CD4-positive, alpha-beta T cell (primary cell): Measurements from ENCODE around the gene CSF1R. TPM values are rescaled to one million over a fixed set of nuclear protein-coding genes. Genes with fewer than 3 reads are reported as not detected.

Experiments used
- ATAC-seq: fragments of 200-7000 bp; cut with Tn5 transposase; one replicate; pipeline ENCODE4 v1.10.0; 2022; ENCODE audit warnings: mild to moderate bottlenecking; ENCODE audit not compliant: poor library complexity
- CTCF ChIA-PET: fragments of 350-600 bp; sonication (Branson Sonifier 250); formaldehyde crosslinking; loops from one replicate; lab custom pipeline; 2021; ENCODE audit warnings: antibody characterized with exemption, inconsistent platforms; lab: Charles Lee
- POLR2A ChIA-PET: fragments of 350-600 bp; sonication (Branson Sonifier 250); formaldehyde crosslinking; loops from one replicate; lab custom pipeline; 2021; ENCODE audit warnings: antibody characterized with exemption, inconsistent platforms; lab: Charles Lee
- DNase-seq, 14 experiments: peaks; one replicate each; pipeline ENCODE4 v3.0.0-alpha.2; 2013 to 2020; ENCODE audit warnings: mixed read lengths in 2 of 14
- H3K27ac ChIP-seq, 2 donors: one replicate each; pipeline versions ENCODE4 v1.5.1 to v1.7.0; 2013; ENCODE audit warnings: low read length in 2 of 2, low read depth in 1 of 2, mild to moderate bottlenecking in 1 of 2
- H3K27me3 ChIP-seq, 2 experiments: 1 replicate in 1 of 2; 2 replicates in 1 of 2; pipeline versions ENCODE4 v1.6.1 to v1.7.0; 2013; ENCODE audit warnings: low read length in 2 of 2, control low read depth in 1 of 2, mild to moderate bottlenecking in 1 of 2, moderate library complexity in 1 of 2; ENCODE audit not compliant: insufficient read depth in 2 of 2, control insufficient read depth in 1 of 2
- H3K36me3 ChIP-seq: one replicate; pipeline ENCODE4 v1.6.1; 2013; ENCODE audit warnings: low read length, control low read depth; ENCODE audit not compliant: insufficient read depth
- H3K4me1 ChIP-seq: one replicate; pipeline ENCODE4 v1.6.1; 2013; ENCODE audit warnings: low read length, control low read depth; ENCODE audit not compliant: insufficient read depth
- H3K4me3 ChIP-seq: one replicate; pipeline ENCODE4 v1.5.1; 2013; ENCODE audit warnings: mild to moderate bottlenecking, low read length, moderate library complexity
- H3K9me3 ChIP-seq, 2 experiments: 1 replicate in 1 of 2; 2 replicates in 1 of 2; pipeline versions ENCODE4 v1.6.1 to v1.7.0; 2013; ENCODE audit warnings: low read length in 2 of 2, mild to moderate bottlenecking in 2 of 2, control low read depth in 1 of 2, moderate library complexity in 1 of 2; ENCODE audit not compliant: control insufficient read depth in 1 of 2, insufficient read depth in 1 of 2
- H3K27ac Mint-ChIP-seq: one replicate; pipeline ENCODE4 v1.8.0; 2020; ENCODE audit warnings: mixed read lengths
- H3K27me3 Mint-ChIP-seq: one replicate; pipeline ENCODE4 v1.8.0; 2021; ENCODE audit warnings: mixed read lengths
- H3K36me3 Mint-ChIP-seq: one replicate; pipeline ENCODE4 v1.8.0; 2021; ENCODE audit warnings: low read depth, mixed read lengths
- H3K4me1 Mint-ChIP-seq: one replicate; pipeline ENCODE4 v1.8.0; 2021; ENCODE audit warnings: low read depth, mixed read lengths
- H3K4me3 Mint-ChIP-seq: one replicate; pipeline ENCODE4 v1.8.0; 2020; ENCODE audit warnings: mild to moderate bottlenecking, mixed read lengths
- H3K9me3 Mint-ChIP-seq: one replicate; pipeline ENCODE4 v1.8.0; 2020; ENCODE audit warnings: mixed read lengths
- CTCF ChIP-seq: fragments of 200-600 bp; IDR thresholded peaks from one replicate; pipeline ENCODE4 v1.8.0; 2022; ENCODE audit warnings: antibody characterized with exemption, mild to moderate bottlenecking
- intact Hi-C, 2 experiments: fragments of 100-400 bp; cut with DNase I in 1 of 2; cut with micrococcal nuclease in 1 of 2; formaldehyde crosslinking; loops; one replicate each; pipeline versions ENCODE4 v1.15.1 to v1.9.0; 2023 to 2025; cut with DNase I, micrococcal nuclease
- total RNA-seq, 174 experiments: library from RNA in 2 of 174; stranded (reverse) in 2 of 174; gene quantifications; one replicate each; pipeline ENCODE4 v1.2.3 and lab custom pipeline; 2021 to 2026

Gene CSF1R
- total RNA-seq, 2 experiments from 2014 or later = 0.45 to 0.52 TPM

- Histone ChIP-seq H3K4me3 (no peak overlapping the region), H3K4me1 (peaks cover 13% of the 10 kb centered on the region), H3K36me3 (peaks cover 92% of the 10 kb centered on the region), H3K9me3 (no peaks in the 10 kb centered on the region), H3K27me3 (no peaks in the 10 kb centered on the region), H3K27ac (no peak overlapping the region)
- Mint-ChIP-seq H3K4me1 (peaks cover 28% of the 10 kb centered on the region), H3K4me3 (no peak overlapping the region), H3K27me3 (no peaks in the 10 kb centered on the region), H3K27ac (peak overlapping the region; percentile 28), H3K9me3 (no peaks in the 10 kb centered on the region), H3K36me3 (peaks cover 96% of the 10 kb centered on the region)
- ChIA-PET CTCF (no interaction called here), POLR2A (no interaction called here)
- TF ChIP-seq CTCF = no peak
- no peak for ATAC-seq
- intact Hi-C loops = no loop called here
- no peak for DNase-seq
These were observed 42.0 kb downstream of the CSF1R start for GRCh38 chr5:150044329-150044681.

DNA sequence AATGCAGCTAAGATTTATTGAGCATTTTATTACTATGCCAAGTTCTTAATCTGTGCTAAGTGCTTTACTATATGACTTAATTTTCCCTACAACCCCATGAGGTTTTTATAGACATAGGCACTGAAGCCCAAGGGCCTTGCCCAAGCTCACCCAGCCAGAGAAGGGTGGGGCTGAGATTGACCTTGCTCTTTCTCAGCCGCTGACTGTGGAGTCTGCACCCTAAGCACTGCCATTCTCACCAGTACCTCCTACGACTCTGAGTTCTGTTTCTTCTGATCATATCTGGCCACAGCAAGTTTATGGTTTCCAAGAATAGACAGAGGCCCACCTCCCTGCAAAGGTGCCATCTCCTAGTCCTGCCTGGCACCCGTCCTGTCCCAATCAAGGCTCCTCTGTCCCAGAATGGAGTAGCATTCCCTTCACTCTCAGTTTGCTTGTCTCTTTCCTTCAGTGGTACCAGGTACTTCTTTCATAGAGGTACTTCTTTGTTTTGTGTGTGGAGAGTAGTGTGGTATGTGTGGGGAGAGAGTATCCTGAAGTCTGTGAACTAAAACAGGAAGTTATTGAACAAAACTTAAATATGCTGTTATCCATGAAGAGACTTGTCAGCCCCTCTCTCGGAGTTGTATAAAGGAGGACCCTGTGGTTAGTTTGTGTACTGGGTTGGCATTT lies 42.6 kb downstream of the CSF1R start:
- Mint-ChIP-seq H3K27ac (peak overlapping the region; percentile 28), H3K9me3 (no peaks in the 10 kb centered on the region), H3K4me1 (peaks cover 28% of the 10 kb centered on the region), H3K36me3 (peaks cover 96% of the 10 kb centered on the region), H3K4me3 (no peak overlapping the region), H3K27me3 (no peaks in the 10 kb centered on the region)
- no peak for ATAC-seq
- Histone ChIP-seq H3K9me3 (no peaks in the 10 kb centered on the region), H3K36me3 (peaks cover 92% of the 10 kb centered on the region), H3K4me1 (peaks cover 13% of the 10 kb centered on the region), H3K27me3 (no peaks in the 10 kb centered on the region), H3K4me3 (no peak overlapping the region), H3K27ac (no peak overlapping the region)
- peak in 1 of 14 experiments; percentile 10 for DNase-seq
- intact Hi-C loops = no loop called here
- CTCF ChIA-PET = no interaction called here
- TF ChIP-seq CTCF = no peak
- POLR2A ChIA-PET = no interaction called here

DNA sequence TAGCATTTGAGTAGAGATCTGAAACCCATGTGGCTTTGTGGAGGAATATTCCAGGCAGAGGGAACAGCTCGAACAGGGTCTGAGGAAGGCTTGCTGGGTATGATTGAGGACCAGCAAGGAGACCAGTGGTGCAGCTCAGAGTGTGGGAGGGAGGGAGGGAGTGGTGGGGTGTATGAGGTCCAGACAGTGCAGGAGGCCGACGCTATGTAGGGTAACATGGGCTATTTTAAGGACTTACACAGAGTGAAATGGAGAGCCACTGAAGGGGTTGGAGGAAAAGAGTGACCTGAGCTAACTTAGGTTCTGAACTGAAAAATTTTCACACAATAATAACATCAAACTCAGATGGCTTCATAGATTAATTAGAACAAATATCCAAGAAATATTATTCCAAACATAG lies 43.9 kb downstream of the CSF1R start:
- H3K36me3 ChIP-seq = peaks cover 91% of the 10 kb centered on the region
- Mint-ChIP-seq H3K27me3 (no peaks in the 10 kb centered on the region), H3K4me3 (no peak overlapping the region), H3K27ac (peak overlapping the region; percentile 22), H3K4me1 (peaks cover 28% of the 10 kb centered on the region), H3K9me3 (no peaks in the 10 kb centered on the region), H3K36me3 (peaks cover 96% of the 10 kb centered on the region)
- H3K9me3 ChIP-seq = no peaks in the 10 kb centered on the region
- CTCF ChIA-PET = no interaction called here
- intact Hi-C loops = no loop called here
- no peak overlapping the region for H3K27ac ChIP-seq
- TF ChIP-seq CTCF = no peak
- POLR2A ChIA-PET = interaction anchor here (0.6 kb wide), 1 partner anchor 1988 kb away, joined by 3 read pairs; no protein-coding TSS in a partner anchor
- H3K4me1 ChIP-seq = peaks cover 13% of the 10 kb centered on the region
- H3K4me3 ChIP-seq = no peak overlapping the region
- DNase-seq (no peak), ATAC-seq (no peak)
- no peaks in the 10 kb centered on the region for H3K27me3 ChIP-seq
